ENCODE data around the gene RABGAP1. TPM values are rescaled to one million over a fixed set of nuclear protein-coding genes. Genes with fewer than 3 reads are reported as not detected.

The RABGAP1 gene
- polyA plus RNA-seq, 1 of the 3 experiments (the other 2 are of a cell fraction): 20.2 TPM

GRCh38 chr9:123132696-123133095 lies 191.9 kb downstream of the RABGAP1 start:
- WGBS (ENCODE audit: low lambda C conversion rate): 96% methylated on average over 6 of the region's 6 CpGs
- H3K79me2 ChIP-seq (ENCODE audit: insufficient read depth): no peaks in the 10 kb centered on the region
- TF ChIP-seq FOXJ3 (CRISPR knock-in tag; IDR thresholded peaks at IDR 0.05): no peak
- no peak for TF ChIP-seq TAF1 (IDR thresholded peaks at IDR 0.05; ENCODE audit: borderline replicate concordance, low read depth, low read length)
- no peak for TF ChIP-seq EP300 (IDR thresholded peaks at IDR 0.05; ENCODE audit: borderline replicate concordance in 1 of 2, low read depth in 1 of 2, low read length in 1 of 2)
- TF ChIP-seq RXRA (IDR thresholded peaks at IDR 0.05; ENCODE audit: borderline replicate concordance, low read depth): no peak
- no peak for TF ChIP-seq FOSL2 (IDR thresholded peaks at IDR 0.05; ENCODE audit: borderline replicate concordance, low read depth)
- TF ChIP-seq MEF2A (IDR thresholded peaks at IDR 0.05; ENCODE audit: borderline replicate concordance, low read depth): no peak
- TF ChIP-seq REST (IDR thresholded peaks at IDR 0.05; ENCODE audit: low read depth, low read length): no peak
- H3K4me3 ChIP-seq (ENCODE audit: low read depth in 2 of 2, low read length in 1 of 2): no peak overlapping the region
- no peaks in the 10 kb centered on the region for H3K27me3 ChIP-seq (ENCODE audit: insufficient read depth)
- no peaks in the 10 kb centered on the region for H3K9me2 ChIP-seq
- H3K9ac ChIP-seq: no peak overlapping the region
- no peaks in the 10 kb centered on the region for H3K9me3 ChIP-seq
- H2AFZ ChIP-seq (ENCODE audit: low read depth): no peak overlapping the region
- H4K20me1 ChIP-seq (ENCODE audit: insufficient read depth): no peaks in the 10 kb centered on the region
- H3F3A ChIP-seq (replicated peaks; ENCODE audit: insufficient read depth): no peaks in the 10 kb centered on the region
- no peaks in the 10 kb centered on the region for H3K4me1 ChIP-seq (ENCODE audit: control insufficient read depth in 1 of 2, insufficient read depth in 2 of 2, low read depth in 1 of 2, low read length in 1 of 2)
- DNase-seq: no peak
- peaks cover 0 to 13% of the 10 kb centered on the region in 2 experiments for H3K36me3 ChIP-seq (replicated peaks in 1 of 2; ENCODE audit: control insufficient read depth in 1 of 2, insufficient read depth in 2 of 2, low read length in 1 of 2)
- POLR2A ChIA-PET: no interaction called here
- H3K27ac ChIP-seq (ENCODE audit: low read depth in 2 of 2, low read length in 1 of 2): no peak overlapping the region
- H3K4me2 ChIP-seq: no peak overlapping the region
- CTCF ChIA-PET: interaction anchor here (1.3 to 1.4 kb wide), 2 partner anchors 43 to 90 kb away, joined by 3 read pairs; no protein-coding TSS in a partner anchor

GRCh38 chr9:123135430-123135829 lies 194.6 kb downstream of the RABGAP1 start:
- Histone ChIP-seq H3K4me1 (ENCODE audit: control insufficient read depth in 1 of 2, insufficient read depth in 2 of 2, low read depth in 1 of 2, low read length in 1 of 2) (no peaks in the 10 kb centered on the region), H3K79me2 (ENCODE audit: insufficient read depth) (no peaks in the 10 kb centered on the region), H3K4me2 (no peak overlapping the region), H3K4me3 (ENCODE audit: low read depth in 2 of 2, low read length in 1 of 2) (no peak overlapping the region), H3F3A (replicated peaks; ENCODE audit: insufficient read depth) (no peaks in the 10 kb centered on the region), H3K9ac (no peak overlapping the region), H3K9me3 (no peaks in the 10 kb centered on the region), H4K20me1 (ENCODE audit: insufficient read depth) (no peaks in the 10 kb centered on the region), H3K27ac (ENCODE audit: low read depth in 2 of 2, low read length in 1 of 2) (no peak overlapping the region), H3K9me2 (no peaks in the 10 kb centered on the region), H3K36me3 (replicated peaks in 1 of 2; ENCODE audit: control insufficient read depth in 1 of 2, insufficient read depth in 2 of 2, low read length in 1 of 2) (peaks cover 0 to 11% of the 10 kb centered on the region in 2 experiments), H3K27me3 (ENCODE audit: insufficient read depth) (no peaks in the 10 kb centered on the region), H2AFZ (ENCODE audit: low read depth) (no peak overlapping the region)
- 90% methylated on average over 5 of the region's 5 CpGs for WGBS (ENCODE audit: low lambda C conversion rate)
- CTCF ChIA-PET: interaction anchor here (1.6 kb wide), 1 partner anchor 219 kb away, joined by 7 read pairs; no protein-coding TSS in a partner anchor
- POLR2A ChIA-PET: no interaction called here
- no peak for DNase-seq
- TF ChIP-seq SIN3A (IDR thresholded peaks at IDR 0.05; ENCODE audit: borderline replicate concordance, low read depth, low read length): no peak
- TF ChIP-seq GABPA (IDR thresholded peaks at IDR 0.05; ENCODE audit: low read depth): no peak
- TF ChIP-seq FOSL2 (IDR thresholded peaks at IDR 0.05; ENCODE audit: borderline replicate concordance, low read depth): no peak
- no peak for TF ChIP-seq JUND (IDR thresholded peaks at IDR 0.05)
- no peak for TF ChIP-seq REST (IDR thresholded peaks at IDR 0.05; ENCODE audit: low read depth, low read length)
- no peak for TF ChIP-seq RCOR1 (IDR thresholded peaks at IDR 0.05; ENCODE audit: low read length)
- no peak for TF ChIP-seq TCF12 (IDR thresholded peaks at IDR 0.05)
- TF ChIP-seq RXRA (IDR thresholded peaks at IDR 0.05; ENCODE audit: borderline replicate concordance, low read depth): no peak
- TF ChIP-seq NFIC (IDR thresholded peaks at IDR 0.05; ENCODE audit: borderline replicate concordance): no peak
- no peak for TF ChIP-seq EP300 (IDR thresholded peaks at IDR 0.05; ENCODE audit: borderline replicate concordance in 1 of 2, low read depth in 1 of 2, low read length in 1 of 2)
- no peak for TF ChIP-seq CHD2 (IDR thresholded peaks at IDR 0.05; ENCODE audit: low read length, partially characterized antibody)
- no peak for TF ChIP-seq YY1 (IDR thresholded peaks at IDR 0.05; ENCODE audit: low read depth)
- no peak for TF ChIP-seq MAX (IDR thresholded peaks at IDR 0.05; ENCODE audit: low read depth)
- TF ChIP-seq TAF1 (IDR thresholded peaks at IDR 0.05; ENCODE audit: borderline replicate concordance, low read depth, low read length): no peak
- no peak for TF ChIP-seq NRF1 (IDR thresholded peaks at IDR 0.05; ENCODE audit: low read depth, low read length)
- TF ChIP-seq PBX3 (IDR thresholded peaks at IDR 0.05): no peak
- no peak for TF ChIP-seq MXI1 (IDR thresholded peaks at IDR 0.05; ENCODE audit: low read depth, low read length)
- TF ChIP-seq FOXM1 (IDR thresholded peaks at IDR 0.05; ENCODE audit: low read depth): no peak
